ENCODE measurements around the gene EPAS1. TPM values are rescaled to one million over a fixed set of nuclear protein-coding genes. Genes with fewer than 3 reads are reported as not detected.

Gene EPAS1
- total RNA-seq, 1 donor from 2014 or later = not detected

GRCh38 chr2:46325182-46325928 is 28.1 kb downstream of the EPAS1 start:
- Mint-ChIP-seq H3K36me3 (ENCODE audit: unreplicated experiment) (no peaks in the 10 kb centered on the region), H3K27me3 (ENCODE audit: unreplicated experiment) (no peaks in the 10 kb centered on the region), H3K4me1 (ENCODE audit: low read depth, unreplicated experiment) (no peaks in the 10 kb centered on the region), H3K9me3 (ENCODE audit: unreplicated experiment) (no peaks in the 10 kb centered on the region), H3K4me3 (ENCODE audit: unreplicated experiment) (no peak overlapping the region), H3K27ac (ENCODE audit: unreplicated experiment) (no peak overlapping the region)
- DNase-seq = no peak
- TF ChIP-seq CTCF (IDR thresholded peaks at IDR 0.05; ENCODE audit: partially characterized antibody, unreplicated experiment) = no peak

- Mint-ChIP-seq H3K27ac (ENCODE audit: unreplicated experiment) (no peak overlapping the region), H3K4me3 (ENCODE audit: unreplicated experiment) (no peak overlapping the region), H3K4me1 (ENCODE audit: low read depth, unreplicated experiment) (no peaks in the 10 kb centered on the region), H3K36me3 (ENCODE audit: unreplicated experiment) (no peaks in the 10 kb centered on the region), H3K27me3 (ENCODE audit: unreplicated experiment) (no peaks in the 10 kb centered on the region), H3K9me3 (ENCODE audit: unreplicated experiment) (no peaks in the 10 kb centered on the region)
- TF ChIP-seq CTCF (IDR thresholded peaks at IDR 0.05; ENCODE audit: partially characterized antibody, unreplicated experiment) = no peak
- DNase-seq = no peak
Measured at GRCh38 chr2:46326231-46326980, 29.2 kb downstream of the EPAS1 start.

- DNase-seq = no peak
Measured at GRCh38 chr2:46327627-46328026, 30.4 kb downstream of the EPAS1 start.

GRCh38 chr2:46328291-46328690 is 31.1 kb downstream of the EPAS1 start:
- Mint-ChIP-seq H3K36me3 (ENCODE audit: unreplicated experiment) (no peaks in the 10 kb centered on the region), H3K4me1 (ENCODE audit: low read depth, unreplicated experiment) (no peaks in the 10 kb centered on the region), H3K4me3 (ENCODE audit: unreplicated experiment) (no peak overlapping the region), H3K9me3 (ENCODE audit: unreplicated experiment) (peaks cover 2% of the 10 kb centered on the region), H3K27me3 (ENCODE audit: unreplicated experiment) (no peaks in the 10 kb centered on the region), H3K27ac (ENCODE audit: unreplicated experiment) (no peak overlapping the region)
- TF ChIP-seq CTCF (IDR thresholded peaks at IDR 0.05; ENCODE audit: partially characterized antibody, unreplicated experiment) = no peak
- DNase-seq = no peak

More at GRCh38 chr2:46327627-46328026, 30.4 kb downstream of the EPAS1 start:
- Mint-ChIP-seq H3K27ac (ENCODE audit: unreplicated experiment) (no peak overlapping the region), H3K4me1 (ENCODE audit: low read depth, unreplicated experiment) (no peaks in the 10 kb centered on the region), H3K9me3 (ENCODE audit: unreplicated experiment) (no peaks in the 10 kb centered on the region), H3K36me3 (ENCODE audit: unreplicated experiment) (no peaks in the 10 kb centered on the region), H3K4me3 (ENCODE audit: unreplicated experiment) (no peak overlapping the region), H3K27me3 (ENCODE audit: unreplicated experiment) (no peaks in the 10 kb centered on the region)
- TF ChIP-seq CTCF (IDR thresholded peaks at IDR 0.05; ENCODE audit: partially characterized antibody, unreplicated experiment) = no peak

- Mint-ChIP-seq H3K27ac (ENCODE audit: unreplicated experiment) (no peak overlapping the region), H3K27me3 (ENCODE audit: unreplicated experiment) (no peaks in the 10 kb centered on the region), H3K36me3 (ENCODE audit: unreplicated experiment) (no peaks in the 10 kb centered on the region), H3K9me3 (ENCODE audit: unreplicated experiment) (peaks cover 2% of the 10 kb centered on the region), H3K4me3 (ENCODE audit: unreplicated experiment) (no peak overlapping the region), H3K4me1 (ENCODE audit: low read depth, unreplicated experiment) (no peaks in the 10 kb centered on the region)
- no peak for DNase-seq
- TF ChIP-seq CTCF (IDR thresholded peaks at IDR 0.05; ENCODE audit: partially characterized antibody, unreplicated experiment) = no peak
Measured at GRCh38 chr2:46328829-46329228, 31.6 kb downstream of the EPAS1 start.

Data from glutamatergic neuron (in vitro differentiated cells).